B cell (primary cell): Measurements from ENCODE around the gene STAMBPL1.

Experiments used
- CTCF ChIP-seq: fragments of 200-600 bp; IDR thresholded peaks from one replicate; pipeline ENCODE4 v1.8.0; 2022; ENCODE audit warnings: antibody characterized with exemption, mild to moderate bottlenecking
- EZH2 ChIP-seq: IDR thresholded peaks from 2 replicates; pipeline ENCODE4 v1.6.1; 2012; ENCODE audit warnings: borderline replicate concordance, low read depth, mild to moderate bottlenecking, moderate library complexity, low read length; ENCODE audit not compliant: insufficient read depth, poor library complexity, severe bottlenecking

GRCh38 chr10:88838766-88839350 lies 41.2 kb upstream of the STAMBPL1 start:
- TF ChIP-seq EZH2 (no peak), CTCF (no peak)
